ENCODE data around the gene PLSCR3.

The PLSCR3 gene

DNA sequence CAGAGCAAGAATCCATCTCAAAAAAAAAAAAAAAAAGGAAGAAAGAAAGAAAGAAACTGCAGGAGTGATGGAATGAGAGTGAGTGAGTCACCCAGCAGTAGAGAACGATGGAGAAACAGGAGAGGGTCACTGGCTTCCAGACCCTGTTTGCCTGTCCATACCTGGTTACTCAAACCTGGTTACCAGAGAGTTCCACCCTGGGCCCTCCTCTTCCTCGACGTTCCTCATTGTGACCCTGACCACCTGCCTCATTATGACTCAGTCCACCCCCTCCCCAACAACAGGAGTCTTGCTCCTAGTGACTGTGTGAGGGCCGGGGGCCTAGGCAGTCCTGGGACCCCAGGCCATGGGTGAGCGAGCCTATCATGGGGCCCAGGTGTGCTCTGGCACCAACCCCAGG is 34.2 kb upstream of the PLSCR3 start, which contains the start of gene SPEM3:
Gene SPEM3 (plus strand): TSS at position 301 of the 400 bp plus-strand sequence. CDS start 46 bp downstream, at position 347.
- Histone ChIP-seq H3K36me3 (ENCODE audit: insufficient read depth, low read length) (no peaks in the 10 kb centered on the region), H4K20me1 (ENCODE audit: insufficient read depth, low read length, poor library complexity, severe bottlenecking) (no peaks in the 10 kb centered on the region), H3K27me3 (ENCODE audit: insufficient read depth, low read length, poor library complexity, severe bottlenecking) (no peaks in the 10 kb centered on the region), H3K9me3 (ENCODE audit: insufficient read depth, low read depth, low read length) (no peaks in the 10 kb centered on the region), H3K9ac (ENCODE audit: low read depth, low read length, poor library complexity, severe bottlenecking) (no peak within 1 kb of the TSS), H3K4me3 (ENCODE audit: low read length, poor library complexity, severe bottlenecking) (no peak within 1 kb of the TSS), H3F3A (ENCODE audit: low read depth) (no peaks in the 10 kb centered on the region), H2AFZ (ENCODE audit: low read length) (no peak within 1 kb of the TSS), H3K9me2 (replicated peaks; ENCODE audit: low read depth, low read length) (no peaks in the 10 kb centered on the region), H3K4me1 (ENCODE audit: insufficient read depth, low read length, poor library complexity, severe bottlenecking) (no peaks in the 10 kb centered on the region), H3K79me2 (ENCODE audit: insufficient read depth, low read length) (no peaks in the 10 kb centered on the region), H3K4me2 (ENCODE audit: low read depth, low read length, poor library complexity, severe bottlenecking) (no peak within 1 kb of the TSS)
- TF ChIP-seq CTCF (conservative IDR thresholded peaks at IDR 0.05; ENCODE audit: low read length) (no peak), EZH2phosphoT487 (IDR thresholded peaks at IDR 0.05; ENCODE audit: borderline replicate concordance) (no peak)

- Histone ChIP-seq H3K9me2 (replicated peaks; ENCODE audit: low read depth, low read length) (no peaks in the 10 kb centered on the region), H3K79me2 (ENCODE audit: insufficient read depth, low read length) (no peaks in the 10 kb centered on the region), H3K4me3 (ENCODE audit: low read length, poor library complexity, severe bottlenecking) (no peak overlapping the region), H3K36me3 (ENCODE audit: insufficient read depth, low read length) (no peaks in the 10 kb centered on the region), H3K27me3 (ENCODE audit: insufficient read depth, low read length, poor library complexity, severe bottlenecking) (no peaks in the 10 kb centered on the region), H3F3A (ENCODE audit: low read depth) (no peaks in the 10 kb centered on the region), H2AFZ (ENCODE audit: low read length) (no peak overlapping the region), H4K20me1 (ENCODE audit: insufficient read depth, low read length, poor library complexity, severe bottlenecking) (no peaks in the 10 kb centered on the region), H3K9ac (ENCODE audit: low read depth, low read length, poor library complexity, severe bottlenecking) (no peak overlapping the region), H3K4me1 (ENCODE audit: insufficient read depth, low read length, poor library complexity, severe bottlenecking) (no peaks in the 10 kb centered on the region), H3K4me2 (ENCODE audit: low read depth, low read length, poor library complexity, severe bottlenecking) (no peak overlapping the region), H3K9me3 (ENCODE audit: insufficient read depth, low read depth, low read length) (no peaks in the 10 kb centered on the region)
- TF ChIP-seq CTCF (conservative IDR thresholded peaks at IDR 0.05; ENCODE audit: low read length), result no peak
- no peak for TF ChIP-seq EZH2phosphoT487 (IDR thresholded peaks at IDR 0.05; ENCODE audit: borderline replicate concordance)
Measured at GRCh38 chr17:7427549-7427948, 33.2 kb upstream of the PLSCR3 start.

GRCh38 chr17:7426896-7427489 is 32.7 kb upstream of the PLSCR3 start:
- H3K9me2 ChIP-seq (replicated peaks; ENCODE audit: low read depth, low read length), result no peaks in the 10 kb centered on the region
- no peaks in the 10 kb centered on the region for H4K20me1 ChIP-seq (ENCODE audit: insufficient read depth, low read length, poor library complexity, severe bottlenecking)
- H3K4me3 ChIP-seq (ENCODE audit: low read length, poor library complexity, severe bottlenecking), result no peak overlapping the region
- H3F3A ChIP-seq (ENCODE audit: low read depth), result no peaks in the 10 kb centered on the region
- no peak for TF ChIP-seq EZH2phosphoT487 (IDR thresholded peaks at IDR 0.05; ENCODE audit: borderline replicate concordance)
- no peak for TF ChIP-seq CTCF (conservative IDR thresholded peaks at IDR 0.05; ENCODE audit: low read length)
- no peak overlapping the region for H3K9ac ChIP-seq (ENCODE audit: low read depth, low read length, poor library complexity, severe bottlenecking)
- H2AFZ ChIP-seq (ENCODE audit: low read length), result no peak overlapping the region
- H3K4me2 ChIP-seq (ENCODE audit: low read depth, low read length, poor library complexity, severe bottlenecking), result no peak overlapping the region
- H3K36me3 ChIP-seq (ENCODE audit: insufficient read depth, low read length), result no peaks in the 10 kb centered on the region
- no peaks in the 10 kb centered on the region for H3K9me3 ChIP-seq (ENCODE audit: insufficient read depth, low read depth, low read length)
- no peaks in the 10 kb centered on the region for H3K27me3 ChIP-seq (ENCODE audit: insufficient read depth, low read length, poor library complexity, severe bottlenecking)
- H3K79me2 ChIP-seq (ENCODE audit: insufficient read depth, low read length), result no peaks in the 10 kb centered on the region
- H3K4me1 ChIP-seq (ENCODE audit: insufficient read depth, low read length, poor library complexity, severe bottlenecking), result no peaks in the 10 kb centered on the region

All from Loucy (cell line).